Epithelial cell of esophagus (primary cell): Measurements from ENCODE around the gene OTOS.

Source experiments
- DNase-seq: peaks from one replicate; pipeline ENCODE4 v3.0.0; 2010; ENCODE audit warnings: low read depth
- H3K4me3 ChIP-seq: 2 replicates; pipeline ENCODE4 v1.5.1; 2011; ENCODE audit warnings: mild to moderate bottlenecking, low read length, control low read depth
- TF ChIP-seq, protein P1 (sequence below): IDR thresholded peaks from 2 replicates; pipeline ENCODE4 v1.5.1; 2011; ENCODE audit warnings: low read depth, mild to moderate bottlenecking, low read length, control low read depth, inconsistent platforms; ENCODE audit not compliant: insufficient read depth; ENCODE audit errors: missing control alignments

Gene OTOS

DNA sequence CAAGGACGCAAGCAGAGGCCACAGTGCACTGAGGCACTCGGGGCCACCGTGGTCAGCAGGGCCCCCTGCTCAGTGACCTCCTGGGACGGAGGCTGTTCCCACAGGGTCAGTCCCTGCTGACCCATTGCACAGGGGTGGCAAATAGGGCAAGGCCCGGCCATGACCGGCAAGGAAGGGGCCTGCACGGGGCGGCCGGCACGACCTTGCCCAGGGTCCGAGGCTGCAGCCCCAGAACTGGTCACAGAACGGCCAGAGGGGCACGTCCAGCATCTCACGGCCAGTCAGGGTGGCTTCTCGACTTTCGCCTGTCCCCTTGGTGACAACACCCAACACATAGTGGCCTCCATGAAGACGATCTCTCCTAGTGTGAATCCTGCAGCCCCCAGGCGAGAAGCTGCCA, 27.6 kb upstream of the OTOS start:
- no peak for DNase-seq
- TF ChIP-seq, protein P1, sequence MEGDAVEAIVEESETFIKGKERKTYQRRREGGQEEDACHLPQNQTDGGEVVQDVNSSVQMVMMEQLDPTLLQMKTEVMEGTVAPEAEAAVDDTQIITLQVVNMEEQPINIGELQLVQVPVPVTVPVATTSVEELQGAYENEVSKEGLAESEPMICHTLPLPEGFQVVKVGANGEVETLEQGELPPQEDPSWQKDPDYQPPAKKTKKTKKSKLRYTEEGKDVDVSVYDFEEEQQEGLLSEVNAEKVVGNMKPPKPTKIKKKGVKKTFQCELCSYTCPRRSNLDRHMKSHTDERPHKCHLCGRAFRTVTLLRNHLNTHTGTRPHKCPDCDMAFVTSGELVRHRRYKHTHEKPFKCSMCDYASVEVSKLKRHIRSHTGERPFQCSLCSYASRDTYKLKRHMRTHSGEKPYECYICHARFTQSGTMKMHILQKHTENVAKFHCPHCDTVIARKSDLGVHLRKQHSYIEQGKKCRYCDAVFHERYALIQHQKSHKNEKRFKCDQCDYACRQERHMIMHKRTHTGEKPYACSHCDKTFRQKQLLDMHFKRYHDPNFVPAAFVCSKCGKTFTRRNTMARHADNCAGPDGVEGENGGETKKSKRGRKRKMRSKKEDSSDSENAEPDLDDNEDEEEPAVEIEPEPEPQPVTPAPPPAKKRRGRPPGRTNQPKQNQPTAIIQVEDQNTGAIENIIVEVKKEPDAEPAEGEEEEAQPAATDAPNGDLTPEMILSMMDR = no peak
- H3K4me3 ChIP-seq = no peak overlapping the region

DNA sequence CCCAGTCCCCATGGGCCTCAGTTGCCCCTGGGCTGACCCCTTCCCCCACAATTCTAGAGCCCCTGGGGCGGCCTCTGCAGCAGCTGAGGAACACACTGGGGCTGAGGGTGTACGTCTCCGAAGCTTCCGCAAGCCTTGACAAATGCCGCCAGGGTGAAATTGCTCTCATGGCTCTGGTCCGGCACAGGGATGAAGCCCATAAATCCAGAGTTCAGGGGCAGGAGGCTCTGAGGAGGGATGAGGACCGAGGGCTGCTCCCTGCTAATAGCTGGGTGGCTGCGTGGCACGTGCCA, 27.1 kb upstream of the OTOS start:
- TF ChIP-seq, protein P1 = no peak
- H3K4me3 ChIP-seq = no peak overlapping the region
- DNase-seq = no peak

DNA sequence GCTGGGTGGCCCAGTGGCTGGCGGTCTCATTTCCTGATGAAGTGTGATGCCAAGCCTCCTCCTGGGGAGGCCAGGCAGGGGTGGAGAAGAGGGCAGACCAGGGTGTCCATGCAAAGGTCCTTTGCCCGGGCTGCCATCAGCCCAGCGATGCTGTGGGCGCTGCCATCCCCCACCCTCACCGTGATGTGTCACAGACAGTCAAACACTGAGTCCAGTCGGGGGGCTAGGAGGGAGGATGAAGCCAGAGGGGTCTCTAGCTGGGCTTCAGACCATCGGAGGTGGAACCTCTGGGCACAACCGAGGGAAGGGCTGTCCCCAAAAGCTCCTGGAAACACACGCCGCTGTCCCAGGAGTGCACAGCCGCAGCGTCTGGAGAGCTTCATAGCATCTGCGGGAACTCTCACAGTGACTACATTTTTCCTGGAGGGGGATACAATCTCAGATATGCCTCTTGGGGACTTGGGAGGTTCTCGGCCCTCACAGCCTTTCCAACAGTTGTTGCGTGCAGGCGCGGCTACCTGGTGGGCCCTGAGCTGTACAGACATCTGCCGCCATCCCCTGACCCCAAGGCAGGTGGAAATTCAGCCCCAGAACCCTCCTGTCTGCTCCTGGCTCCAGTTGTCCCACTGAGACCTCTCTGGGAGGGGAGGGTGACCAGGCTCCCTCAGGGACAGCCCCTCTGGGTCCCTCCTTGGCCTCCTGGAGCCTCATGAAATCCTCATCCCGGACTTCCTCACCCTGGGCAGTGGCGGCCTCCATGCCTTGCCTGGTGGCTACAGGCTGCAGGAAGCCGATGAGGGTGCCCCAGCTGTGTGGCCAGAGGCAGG, 26.5 kb upstream of the OTOS start:
- TF ChIP-seq, protein P1 = no peak
- no peak for DNase-seq
- no peak overlapping the region for H3K4me3 ChIP-seq

DNA sequence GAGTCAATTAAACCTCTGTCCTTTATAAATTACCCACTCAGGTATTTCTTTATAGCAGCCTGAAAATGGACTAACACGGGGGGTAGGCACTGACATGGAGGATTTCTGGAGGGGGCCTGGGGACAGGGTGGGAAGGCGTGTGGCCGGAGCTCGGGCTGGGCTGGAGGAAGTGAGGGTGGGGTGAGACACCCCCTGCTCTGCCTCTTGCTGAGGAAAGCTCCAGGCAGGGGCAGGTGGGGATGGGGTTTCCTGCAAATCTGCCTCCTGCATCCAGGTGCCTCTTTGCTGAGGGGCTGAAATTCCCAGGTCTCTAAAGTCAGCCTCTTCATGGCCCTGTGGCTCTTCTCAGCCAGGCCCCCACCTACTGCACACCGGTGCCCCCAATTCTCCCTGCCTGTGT, 25.7 kb upstream of the OTOS start:
- DNase-seq = no peak
- TF ChIP-seq, protein P1 = no peak

DNA sequence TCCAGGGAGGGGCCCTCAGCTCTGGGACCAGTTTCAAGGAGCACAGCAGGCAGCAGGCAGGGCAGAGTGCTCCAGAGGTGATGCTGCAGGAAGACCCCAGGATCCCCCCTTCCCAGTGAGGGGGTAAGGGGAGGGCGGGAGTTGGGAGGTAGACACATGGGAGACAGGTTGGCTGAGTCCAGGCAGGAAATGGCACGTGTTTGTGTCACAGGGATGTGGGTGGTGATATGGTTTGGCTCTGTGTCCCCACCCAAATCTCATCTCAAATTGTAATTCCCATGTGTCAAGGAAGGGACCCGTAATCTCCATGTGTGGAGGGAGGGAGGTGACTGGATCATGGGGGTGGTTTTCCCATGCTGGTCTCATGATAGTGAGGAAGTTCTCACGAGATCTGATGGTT, 25.2 kb upstream of the OTOS start:
- no peak overlapping the region for H3K4me3 ChIP-seq
- DNase-seq = no peak
- TF ChIP-seq, protein P1 = no peak

More for the DNA sequence above, 25.7 kb upstream of the OTOS start:
- H3K4me3 ChIP-seq = no peak overlapping the region

DNA sequence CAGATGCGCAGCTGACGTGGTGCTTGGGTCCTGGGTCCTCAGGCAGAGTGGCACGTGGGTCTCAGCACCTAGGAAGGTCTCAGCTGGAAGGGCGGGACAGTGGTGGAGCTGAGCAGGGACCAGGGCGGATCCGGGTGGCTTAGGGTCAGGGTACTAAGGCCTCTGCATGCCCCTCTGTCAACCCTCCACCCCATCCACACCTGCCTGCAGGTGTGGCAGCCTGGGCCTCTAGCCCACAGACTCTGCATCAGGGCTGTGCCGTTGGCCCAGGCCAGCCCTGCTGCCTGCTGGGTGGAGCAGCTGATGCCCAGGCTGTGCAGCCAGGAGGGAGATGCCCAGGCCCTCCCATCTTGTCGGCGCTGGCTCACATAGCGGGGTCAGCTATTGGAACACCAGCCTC, 24.6 kb upstream of the OTOS start:
- DNase-seq = no peak
- TF ChIP-seq, protein P1 = no peak
- no peak overlapping the region for H3K4me3 ChIP-seq

DNA sequence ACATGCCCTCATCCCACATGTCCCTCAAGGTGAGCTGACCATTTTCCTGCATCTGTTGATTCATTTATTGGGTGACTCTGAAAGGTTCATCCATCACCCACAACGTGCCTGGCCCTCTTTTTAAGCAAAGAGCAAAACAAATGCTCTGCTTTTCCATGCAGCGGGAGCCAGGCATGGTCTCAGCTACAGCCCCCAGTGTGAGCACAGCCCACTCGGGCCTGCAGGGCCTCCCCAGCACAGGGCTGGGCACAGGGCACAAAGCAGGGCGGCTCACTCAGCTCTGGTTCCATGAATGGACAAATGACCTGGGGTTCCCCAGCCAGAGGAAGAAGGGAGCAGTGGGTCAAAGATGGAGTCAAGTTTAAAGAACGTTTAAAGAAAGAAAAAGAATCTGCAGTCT, 24.1 kb upstream of the OTOS start:
- H3K4me3 ChIP-seq = no peak overlapping the region
- TF ChIP-seq, protein P1 = no peak
- DNase-seq = no peak
